HT-29 (cell line): ENCODE data around the gene TCF25. TPM values are rescaled to one million over a fixed set of nuclear protein-coding genes. Genes with fewer than 3 reads are reported as not detected.
"Not testable (repeated sequence)": the region's sequence is repeated elsewhere in the genome, so short reads cannot be mapped to it uniquely, and the experiment has no call there.

Experiments used
- DNase-seq: peaks from one replicate; pipeline ENCODE4 v3.0.0-alpha.2; 2015; ENCODE audit warnings: low spot score
- total RNA-seq: library from RNA; depleted of rRNA; stranded (reverse); fragments of >200 nt; shearing (Covaris generic); gene quantifications from 2 replicates; pipeline ENCODE4 v1.2.3, GENCODE V29; 2014; rRNA removed

Gene TCF25, protein sequence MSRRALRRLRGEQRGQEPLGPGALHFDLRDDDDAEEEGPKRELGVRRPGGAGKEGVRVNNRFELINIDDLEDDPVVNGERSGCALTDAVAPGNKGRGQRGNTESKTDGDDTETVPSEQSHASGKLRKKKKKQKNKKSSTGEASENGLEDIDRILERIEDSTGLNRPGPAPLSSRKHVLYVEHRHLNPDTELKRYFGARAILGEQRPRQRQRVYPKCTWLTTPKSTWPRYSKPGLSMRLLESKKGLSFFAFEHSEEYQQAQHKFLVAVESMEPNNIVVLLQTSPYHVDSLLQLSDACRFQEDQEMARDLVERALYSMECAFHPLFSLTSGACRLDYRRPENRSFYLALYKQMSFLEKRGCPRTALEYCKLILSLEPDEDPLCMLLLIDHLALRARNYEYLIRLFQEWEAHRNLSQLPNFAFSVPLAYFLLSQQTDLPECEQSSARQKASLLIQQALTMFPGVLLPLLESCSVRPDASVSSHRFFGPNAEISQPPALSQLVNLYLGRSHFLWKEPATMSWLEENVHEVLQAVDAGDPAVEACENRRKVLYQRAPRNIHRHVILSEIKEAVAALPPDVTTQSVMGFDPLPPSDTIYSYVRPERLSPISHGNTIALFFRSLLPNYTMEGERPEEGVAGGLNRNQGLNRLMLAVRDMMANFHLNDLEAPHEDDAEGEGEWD
- 136 and 161 TPM in 2 replicates for total RNA-seq

DNA sequence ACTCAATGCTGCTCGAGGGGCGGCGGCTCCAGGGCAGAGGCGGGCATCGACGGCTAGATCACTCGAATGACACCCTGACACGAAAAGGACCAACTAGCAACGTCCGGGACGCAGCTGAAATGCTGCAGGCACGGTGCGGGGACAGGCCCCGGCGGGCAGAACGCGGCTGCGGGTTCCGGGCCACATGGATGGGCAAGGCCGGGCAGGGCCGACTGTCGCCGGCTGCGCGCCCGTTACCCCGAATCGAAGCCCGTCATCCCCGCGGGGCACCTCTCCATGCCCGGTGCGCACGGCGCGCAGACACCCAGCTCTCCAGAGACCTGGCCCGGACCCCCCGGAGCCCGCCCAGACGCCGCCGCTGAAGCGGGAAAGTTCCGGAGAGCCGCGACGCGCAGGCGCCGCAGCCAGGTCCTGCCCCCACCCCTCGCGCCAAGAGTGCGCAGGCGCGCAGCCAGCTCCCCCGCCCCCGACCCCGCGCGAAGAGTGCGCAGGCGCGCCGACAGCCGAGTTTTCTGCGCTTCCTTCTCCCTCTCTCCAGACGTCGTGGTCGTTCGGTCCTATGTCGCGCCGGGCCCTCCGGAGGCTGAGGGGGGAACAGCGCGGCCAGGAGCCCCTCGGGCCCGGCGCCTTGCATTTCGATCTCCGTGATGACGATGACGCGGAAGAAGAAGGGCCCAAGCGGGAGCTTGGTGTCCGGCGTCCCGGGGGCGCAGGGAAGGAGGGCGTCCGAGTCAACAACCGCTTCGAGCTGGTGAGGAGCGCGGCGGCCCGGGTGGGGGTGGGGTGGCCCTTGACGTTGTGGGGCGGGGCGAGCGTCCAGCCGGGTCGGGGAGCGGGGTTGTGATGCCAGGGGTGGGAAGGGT, at the start of gene TCF25:
TSS of gene TCF25 (plus strand) at position 484 of the 863 bp plus-strand sequence. CDS start at position 560, 76 bp downstream.
- peak; percentile 91 for DNase-seq

DNA sequence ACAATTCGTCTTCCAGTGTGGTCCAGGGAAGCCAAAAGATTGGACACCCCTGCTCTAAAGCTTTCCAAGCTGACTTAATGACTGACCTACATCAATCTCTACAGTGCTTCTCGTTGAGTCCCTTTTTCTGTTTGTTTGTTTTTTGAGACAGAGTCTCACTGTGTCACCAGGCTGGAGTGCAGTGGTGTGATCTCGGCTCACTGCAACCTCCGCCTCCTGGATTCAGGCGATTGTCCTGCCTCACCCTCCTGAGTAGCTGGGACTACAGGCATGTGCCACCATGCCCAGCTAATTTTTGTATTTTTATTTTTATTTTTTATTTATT, 49.6 kb upstream of the TCF25 start:
- DNase-seq = not testable (repeated sequence)

DNA sequence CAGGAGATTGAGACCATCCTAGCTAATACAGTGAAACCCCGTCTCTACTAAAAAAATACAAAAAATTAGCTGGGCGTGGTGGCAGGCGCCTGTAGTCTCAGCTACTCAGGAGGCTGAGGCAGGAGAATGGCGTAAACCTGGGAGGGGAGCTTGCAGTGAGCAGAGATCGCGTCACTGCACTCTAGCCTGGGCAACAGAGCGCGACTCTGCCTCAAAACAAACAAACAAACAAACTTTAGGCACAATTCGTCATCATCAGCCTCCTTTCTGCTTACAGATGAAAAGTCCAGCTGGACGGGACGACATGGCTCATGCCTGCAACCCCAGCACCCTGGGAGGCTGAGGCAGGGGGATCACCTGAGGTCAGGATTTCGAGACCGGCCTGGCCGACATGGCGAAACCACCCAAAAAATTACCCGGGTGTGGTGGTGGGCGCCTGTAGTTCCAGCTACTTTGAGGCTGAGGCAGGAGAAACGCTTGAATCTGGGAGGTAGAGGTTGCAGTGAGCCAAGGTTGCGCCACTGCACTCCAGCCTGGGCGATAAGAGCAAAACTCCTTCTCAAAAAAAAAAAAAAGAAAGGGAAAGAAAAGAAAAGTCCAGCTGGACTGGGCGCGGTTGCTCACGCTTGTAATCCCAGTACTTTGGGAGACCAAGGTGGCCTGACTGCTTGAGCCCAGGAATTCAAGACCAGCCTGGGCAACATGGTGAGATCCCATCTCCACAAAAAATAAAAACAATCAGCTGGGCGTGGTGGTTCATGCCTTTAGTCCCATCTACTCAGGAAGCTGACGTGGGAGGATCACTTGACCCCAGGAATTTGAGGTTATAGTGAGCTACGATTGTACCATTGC, 46.6 kb upstream of the TCF25 start:
- DNase-seq = no peak

DNA sequence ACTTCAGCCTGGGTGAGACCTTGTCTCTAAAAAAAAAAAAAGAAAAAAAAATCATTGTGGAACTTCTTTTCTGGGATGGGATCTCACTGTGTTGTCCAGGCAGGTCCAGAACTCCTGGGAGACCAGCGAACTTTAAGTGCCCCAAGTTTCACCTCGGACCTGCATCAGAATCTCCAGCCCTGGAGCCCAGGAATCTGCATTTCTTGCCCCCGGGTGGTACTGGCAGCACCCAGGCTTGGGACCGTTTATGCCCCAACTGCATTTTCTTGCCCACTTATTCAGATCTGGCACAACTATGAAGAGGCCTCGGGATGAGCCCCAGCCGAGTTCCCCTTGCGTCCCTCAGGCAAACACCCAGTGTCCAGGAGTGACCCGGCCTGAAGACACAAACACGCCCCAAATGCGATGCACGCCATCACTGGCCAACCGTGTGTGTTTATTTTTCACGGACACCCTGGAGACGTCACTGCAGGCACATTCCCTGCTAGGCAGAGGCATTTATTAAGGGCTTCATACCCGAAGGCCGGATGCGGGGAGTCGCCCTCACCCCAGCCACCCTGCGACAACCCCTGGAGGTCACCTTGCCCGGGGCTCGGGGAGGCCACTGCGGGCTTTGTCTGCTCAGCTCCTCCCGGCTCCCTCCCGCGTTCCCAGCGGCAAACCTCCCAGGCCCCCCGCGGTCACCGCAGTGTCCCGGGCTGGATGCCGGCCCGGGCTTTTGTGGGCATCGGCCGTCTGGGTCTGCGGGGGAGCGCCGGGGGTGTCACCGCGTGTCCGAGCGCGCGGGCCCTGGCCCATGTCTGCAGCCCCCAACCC, 45.8 kb upstream of the TCF25 start:
- DNase-seq = peak; percentile 81

DNA sequence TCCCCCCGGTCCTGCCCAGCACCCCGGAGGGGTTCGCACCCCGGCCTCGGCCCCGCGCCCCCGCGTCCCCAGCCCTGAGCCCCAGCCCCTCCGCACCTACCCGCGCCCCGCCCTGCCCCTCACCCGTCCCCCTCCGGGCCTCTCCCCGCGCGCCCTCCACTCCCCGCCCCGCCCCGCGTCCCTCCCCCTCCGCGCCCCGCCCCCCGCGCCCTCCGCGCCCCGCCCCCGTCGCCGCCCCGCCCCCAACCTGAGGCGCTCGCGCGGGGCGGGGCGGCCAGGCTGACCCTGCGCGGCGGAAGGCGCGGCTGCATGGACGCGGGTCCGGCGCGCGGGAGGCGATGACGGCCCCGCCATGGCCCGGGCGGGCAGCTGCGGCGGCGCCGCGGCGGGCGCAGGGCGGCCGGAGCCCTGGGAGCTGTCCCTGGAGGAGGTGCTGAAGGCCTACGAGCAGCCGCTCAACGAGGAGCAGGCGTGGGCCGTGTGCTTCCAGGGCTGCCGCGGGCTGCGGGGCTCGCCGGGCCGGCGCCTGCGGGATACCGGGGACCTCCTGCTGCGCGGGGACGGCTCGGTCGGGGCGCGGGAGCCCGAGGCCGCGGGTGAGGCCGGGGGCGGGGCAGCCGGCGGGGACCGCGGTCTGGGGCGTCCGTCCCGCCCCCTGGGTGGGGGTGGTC, 45.1 kb upstream of the TCF25 start, which contains the start of gene SPIRE2:
TSS of gene SPIRE2 (plus strand) at position 277 of the 671 bp plus-strand sequence. CDS start at position 353, 76 bp downstream.
- peak; percentile 67 for DNase-seq

DNA sequence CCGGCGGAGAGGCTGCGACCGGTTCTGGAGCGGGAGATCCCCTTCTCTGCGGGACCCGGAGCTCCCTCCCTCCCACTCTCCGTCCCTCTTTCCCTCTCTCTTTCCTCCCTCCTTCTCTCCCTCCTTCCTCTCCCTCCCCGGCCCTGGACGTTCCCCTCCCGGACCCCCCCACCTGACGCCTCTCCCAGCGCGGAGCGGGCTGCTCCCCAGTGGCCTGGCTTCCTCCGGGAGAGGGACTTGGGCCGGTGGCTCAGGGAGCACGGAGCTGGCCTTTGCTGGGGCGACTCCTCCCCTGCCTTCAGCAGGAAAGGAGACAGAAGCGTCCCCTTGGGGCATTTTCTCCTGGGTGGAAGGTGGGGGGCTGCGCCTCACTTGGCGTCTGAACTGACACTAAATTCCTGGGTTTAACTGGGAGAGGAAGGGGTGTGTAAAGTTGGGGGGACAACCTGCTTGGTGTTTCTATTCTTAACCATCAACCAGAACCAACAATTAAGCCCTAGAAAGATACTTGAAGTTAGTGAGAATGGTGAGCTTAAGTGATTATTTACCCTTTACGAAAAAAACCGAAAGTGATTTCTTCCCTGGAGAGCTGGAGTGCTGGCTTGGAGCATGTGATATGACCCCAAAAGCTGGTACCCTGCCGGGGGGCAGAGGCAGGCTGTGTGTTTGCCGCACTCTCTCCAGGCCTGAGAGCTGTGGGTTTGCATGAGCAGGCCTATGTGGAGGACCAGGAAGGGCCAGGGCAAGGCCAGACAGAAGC, 44.3 kb upstream of the TCF25 start:
- no peak for DNase-seq

DNA sequence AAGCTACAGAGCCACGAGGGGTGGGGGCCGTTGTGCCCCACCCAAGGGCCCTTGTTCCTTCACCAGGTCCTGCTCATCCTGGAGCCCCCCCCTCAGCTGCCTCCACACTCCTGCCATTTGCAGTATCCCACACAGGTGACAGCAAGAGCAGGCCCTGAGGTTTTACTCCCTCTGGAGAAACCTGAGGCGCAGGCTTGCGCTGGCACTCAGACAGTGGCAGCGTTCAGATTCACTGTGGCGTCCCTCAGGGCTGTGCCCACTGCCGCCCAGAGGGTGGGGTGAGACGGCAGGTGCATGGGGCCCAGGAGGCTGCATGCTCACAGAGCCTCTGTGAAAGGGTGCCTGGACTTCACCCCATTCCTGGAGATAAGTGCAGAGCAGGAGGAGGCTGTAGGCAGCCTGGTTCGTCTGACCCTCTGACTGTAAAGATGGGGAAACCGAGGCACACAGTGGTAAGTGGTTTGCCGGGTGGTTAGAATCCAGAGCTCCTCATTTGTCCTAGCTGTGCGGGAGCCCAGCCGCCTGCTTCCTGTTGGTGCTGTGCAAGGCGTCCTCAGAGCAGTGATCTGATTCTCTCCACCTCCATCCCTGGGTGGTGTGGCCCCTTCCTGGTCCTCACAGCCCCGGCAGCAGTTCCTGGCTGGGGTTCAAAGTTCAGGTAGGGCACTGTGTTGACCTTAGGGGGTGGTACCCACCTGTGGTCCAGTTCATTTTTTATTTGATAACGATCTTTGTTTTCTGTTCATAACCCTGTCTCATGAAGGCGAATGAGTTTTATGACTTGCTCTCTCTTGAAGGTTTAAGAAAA, 43.6 kb upstream of the TCF25 start:
- DNase-seq = peak; percentile 67

DNA sequence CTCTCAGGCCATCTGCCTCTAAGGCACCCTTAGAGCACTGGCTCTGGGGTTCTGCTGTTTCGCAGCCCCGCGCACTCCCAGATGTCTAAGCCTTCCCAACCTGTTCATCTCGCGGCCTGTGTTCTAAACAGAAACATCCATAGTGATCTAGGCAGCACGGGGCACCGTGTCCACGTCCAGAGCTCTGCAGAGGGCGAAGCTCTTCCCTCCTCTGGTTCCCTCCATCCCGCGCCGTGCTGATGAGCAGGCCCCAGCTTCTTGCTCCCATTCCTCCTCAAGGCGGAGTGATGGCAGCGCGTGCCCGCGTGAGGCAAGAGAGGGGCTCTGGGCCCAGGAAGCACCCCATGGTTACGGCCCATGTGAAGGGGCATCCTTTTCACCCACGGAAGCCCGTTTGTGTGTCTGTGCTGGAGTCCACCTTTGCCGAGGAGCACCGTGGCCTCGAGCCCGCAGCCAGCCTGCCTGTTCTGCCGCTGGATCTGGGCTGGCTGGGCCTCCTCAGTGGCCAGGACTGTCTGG, 41.5 kb upstream of the TCF25 start:
- no peak for DNase-seq

DNA sequence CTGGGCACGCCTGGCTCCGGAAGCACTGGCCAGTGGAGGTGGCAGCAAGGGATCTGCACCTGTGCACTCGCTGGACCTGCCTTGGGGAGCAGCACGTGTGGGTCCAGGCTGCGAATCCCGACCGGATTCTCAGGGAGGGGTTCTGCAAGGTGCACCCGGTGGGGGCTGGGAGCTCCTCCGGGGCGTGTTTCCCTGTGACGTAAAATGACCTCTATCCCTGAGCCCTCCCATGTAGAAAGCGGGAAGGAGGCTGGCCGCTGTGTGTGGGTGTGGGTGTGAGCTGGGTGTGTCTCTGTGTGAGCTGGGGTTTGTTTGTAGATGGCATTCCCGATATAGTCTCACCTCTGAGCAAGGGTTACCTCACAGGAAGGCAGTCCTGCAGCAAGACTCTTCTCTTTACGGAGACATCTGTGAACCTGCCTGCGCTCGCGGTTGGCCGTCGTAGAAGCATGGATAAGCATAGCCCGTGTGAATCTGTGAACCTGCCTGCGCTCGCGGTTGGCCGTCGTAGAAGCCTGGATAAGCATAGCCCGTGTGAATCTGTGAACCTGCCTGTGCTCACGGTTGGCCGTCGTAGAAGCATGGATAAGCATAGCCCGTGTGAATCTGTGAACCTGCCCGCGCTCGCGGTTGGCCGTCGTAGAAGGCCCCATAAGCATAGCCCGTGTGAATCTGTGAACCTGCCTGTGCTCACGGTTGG, 39.6 kb upstream of the TCF25 start:
- peak; percentile 88 for DNase-seq

DNA sequence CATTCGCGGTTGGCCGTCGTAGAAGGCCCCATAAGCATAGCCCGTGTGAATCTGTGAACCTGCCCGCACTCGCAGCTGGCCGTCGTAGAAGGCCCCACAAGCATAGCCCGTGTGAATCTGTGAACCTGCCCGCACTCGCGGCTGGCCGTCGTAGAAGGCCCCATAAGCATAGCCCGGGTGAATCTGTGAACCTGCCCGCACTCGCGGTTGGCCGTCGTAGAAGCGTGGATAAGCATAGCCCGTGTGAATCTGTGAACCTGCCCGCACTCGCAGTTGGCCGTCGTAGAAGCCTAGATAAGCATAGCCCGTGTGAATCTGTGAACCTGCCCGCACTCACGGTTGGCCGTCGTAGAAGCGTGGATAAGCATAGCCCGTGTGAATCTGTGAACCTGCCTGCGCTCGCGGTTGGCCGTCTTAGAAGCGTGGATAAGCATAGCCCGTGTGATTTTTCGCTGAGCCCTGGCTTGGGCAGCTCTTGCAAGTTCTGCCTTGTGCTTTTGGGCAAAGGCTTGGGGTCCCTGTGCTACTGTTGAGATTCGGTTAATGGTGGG, 38.5 kb upstream of the TCF25 start:
- DNase-seq = not testable (repeated sequence)

DNA sequence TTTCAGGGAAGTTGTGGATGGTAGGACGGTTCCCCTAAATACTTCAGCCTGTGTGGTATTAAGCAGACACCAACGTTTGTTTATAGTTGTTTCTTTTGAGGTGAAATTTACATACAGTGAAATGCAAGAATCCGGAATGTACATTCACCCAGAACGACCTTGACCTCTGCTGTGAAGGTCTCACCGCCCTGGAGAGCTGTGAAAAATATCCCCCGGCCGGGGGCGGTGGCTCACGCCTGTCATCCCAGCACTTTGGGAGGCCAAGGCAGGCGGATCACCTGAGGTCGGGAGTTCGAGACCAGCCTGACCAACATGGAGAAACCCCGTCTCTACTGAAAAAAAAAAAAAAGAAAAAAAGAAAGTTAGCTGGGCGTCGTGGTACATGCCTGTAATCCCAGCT, 36.9 kb upstream of the TCF25 start:
- not testable (repeated sequence) for DNase-seq

DNA sequence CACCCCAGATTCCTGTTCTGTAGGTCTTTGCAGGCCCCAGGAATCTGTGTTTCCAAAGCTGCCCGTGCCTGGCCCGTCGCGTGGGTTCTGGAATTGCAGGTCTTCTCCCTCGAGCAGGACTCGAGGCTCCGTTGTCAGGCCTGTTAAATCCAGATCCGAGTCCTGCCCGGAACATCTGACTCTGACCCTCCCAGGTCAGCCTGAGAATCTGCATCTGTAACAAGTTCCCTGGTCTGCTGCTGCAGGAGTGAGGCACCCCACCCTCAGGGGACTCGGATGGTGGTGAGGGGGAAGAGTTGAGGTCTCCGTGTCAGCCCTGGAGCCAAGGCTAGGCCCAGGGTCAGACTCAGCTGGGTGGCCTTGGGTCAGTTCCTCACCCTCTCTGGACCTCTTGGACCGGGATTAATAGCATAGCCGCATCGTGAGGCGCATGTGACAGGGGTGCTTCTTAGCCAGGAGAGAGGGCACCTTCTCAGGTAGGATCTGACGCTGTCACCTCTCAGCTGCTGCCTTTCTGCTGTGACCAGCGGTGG, 36.3 kb upstream of the TCF25 start:
- DNase-seq = peak; percentile 32

DNA sequence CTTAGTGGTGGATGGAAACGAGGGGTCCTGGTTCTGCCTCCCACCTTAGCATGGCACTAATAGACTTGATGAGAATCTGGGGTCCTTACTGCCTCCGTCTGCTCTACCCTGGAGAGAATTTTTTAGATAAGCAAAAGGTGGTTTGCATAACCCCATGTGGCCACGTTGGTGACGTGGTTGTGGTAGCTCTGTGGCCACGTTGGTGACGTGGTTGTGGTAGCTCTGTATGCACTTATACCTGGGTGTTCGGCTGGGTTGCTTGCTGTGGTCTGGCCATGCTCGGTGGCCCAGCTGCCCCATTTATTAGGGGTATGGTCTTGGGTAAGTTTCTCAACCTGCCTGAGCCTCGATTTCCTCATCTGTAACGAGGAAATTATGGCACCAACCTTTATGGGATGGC, 32.1 kb upstream of the TCF25 start:
- no peak for DNase-seq

DNA sequence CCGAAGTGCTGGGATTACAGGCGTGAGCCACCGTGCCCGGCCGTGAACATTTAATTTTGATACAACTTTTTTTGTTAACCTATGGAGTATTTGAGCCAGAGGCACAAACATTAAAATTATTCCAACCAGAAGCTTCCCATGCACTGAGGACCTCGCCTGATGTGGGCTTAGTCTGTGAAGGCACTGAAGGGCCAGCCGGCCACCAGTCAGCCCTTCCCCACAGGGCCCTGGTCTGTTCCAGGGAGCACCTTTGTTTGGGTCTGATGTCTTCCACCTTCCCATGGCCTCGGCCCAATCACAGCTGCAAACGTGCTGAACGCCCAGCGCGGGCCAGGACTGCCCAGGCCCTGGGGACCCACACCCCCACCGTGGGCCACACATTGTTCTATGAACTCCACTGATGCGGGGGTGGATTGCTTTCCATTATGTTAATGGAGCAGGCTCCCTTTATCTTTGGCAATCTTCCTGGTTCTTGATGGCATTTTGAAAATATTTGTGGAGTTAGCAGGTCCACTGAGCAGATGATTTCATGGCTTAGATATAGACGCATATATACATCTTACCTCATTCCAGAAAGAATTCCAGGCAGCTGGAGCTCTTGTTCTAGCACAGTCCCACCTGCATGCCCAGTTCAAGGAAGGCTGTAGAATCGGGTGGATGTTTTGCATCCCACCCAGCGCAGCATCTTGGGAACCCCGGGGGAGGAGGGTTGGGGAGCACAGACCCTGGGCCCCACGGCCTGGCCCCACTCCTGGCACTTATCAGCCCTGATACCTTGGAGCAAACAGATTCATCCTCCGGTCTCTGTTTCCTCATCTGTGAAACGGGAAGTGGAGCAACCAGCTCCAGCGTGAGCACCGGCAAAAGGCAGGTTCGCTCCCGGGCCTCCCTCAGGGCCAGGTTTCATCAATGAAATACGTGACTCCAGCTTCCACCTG, 30.7 kb upstream of the TCF25 start:
- peak; percentile 51 for DNase-seq
